ENCODE measurements around the gene C5orf58.

GRCh38 chr5:170247363-170247762 is 14.6 kb downstream of the C5orf58 start:
- TF ChIP-seq, protein P1, sequence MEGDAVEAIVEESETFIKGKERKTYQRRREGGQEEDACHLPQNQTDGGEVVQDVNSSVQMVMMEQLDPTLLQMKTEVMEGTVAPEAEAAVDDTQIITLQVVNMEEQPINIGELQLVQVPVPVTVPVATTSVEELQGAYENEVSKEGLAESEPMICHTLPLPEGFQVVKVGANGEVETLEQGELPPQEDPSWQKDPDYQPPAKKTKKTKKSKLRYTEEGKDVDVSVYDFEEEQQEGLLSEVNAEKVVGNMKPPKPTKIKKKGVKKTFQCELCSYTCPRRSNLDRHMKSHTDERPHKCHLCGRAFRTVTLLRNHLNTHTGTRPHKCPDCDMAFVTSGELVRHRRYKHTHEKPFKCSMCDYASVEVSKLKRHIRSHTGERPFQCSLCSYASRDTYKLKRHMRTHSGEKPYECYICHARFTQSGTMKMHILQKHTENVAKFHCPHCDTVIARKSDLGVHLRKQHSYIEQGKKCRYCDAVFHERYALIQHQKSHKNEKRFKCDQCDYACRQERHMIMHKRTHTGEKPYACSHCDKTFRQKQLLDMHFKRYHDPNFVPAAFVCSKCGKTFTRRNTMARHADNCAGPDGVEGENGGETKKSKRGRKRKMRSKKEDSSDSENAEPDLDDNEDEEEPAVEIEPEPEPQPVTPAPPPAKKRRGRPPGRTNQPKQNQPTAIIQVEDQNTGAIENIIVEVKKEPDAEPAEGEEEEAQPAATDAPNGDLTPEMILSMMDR (IDR thresholded peaks at IDR 0.05) = no peak
- TF ChIP-seq POLR2A (IDR thresholded peaks at IDR 0.05) = no peak

All from adrenal gland (tissue), 5 donors.